NCI-H128 (cell line): ENCODE measurements around the gene CYP1B1.
"Not testable (repeated sequence)": the region's sequence is repeated elsewhere in the genome, so short reads cannot be mapped to it uniquely, and the experiment has no call there.

ENCODE experiments used
- DNase-seq: peaks from one replicate; lab custom pipeline; 2025; ENCODE audit not compliant: unreplicated experiment; lab: John Stamatoyannopoulos, UW

Gene CYP1B1

DNA sequence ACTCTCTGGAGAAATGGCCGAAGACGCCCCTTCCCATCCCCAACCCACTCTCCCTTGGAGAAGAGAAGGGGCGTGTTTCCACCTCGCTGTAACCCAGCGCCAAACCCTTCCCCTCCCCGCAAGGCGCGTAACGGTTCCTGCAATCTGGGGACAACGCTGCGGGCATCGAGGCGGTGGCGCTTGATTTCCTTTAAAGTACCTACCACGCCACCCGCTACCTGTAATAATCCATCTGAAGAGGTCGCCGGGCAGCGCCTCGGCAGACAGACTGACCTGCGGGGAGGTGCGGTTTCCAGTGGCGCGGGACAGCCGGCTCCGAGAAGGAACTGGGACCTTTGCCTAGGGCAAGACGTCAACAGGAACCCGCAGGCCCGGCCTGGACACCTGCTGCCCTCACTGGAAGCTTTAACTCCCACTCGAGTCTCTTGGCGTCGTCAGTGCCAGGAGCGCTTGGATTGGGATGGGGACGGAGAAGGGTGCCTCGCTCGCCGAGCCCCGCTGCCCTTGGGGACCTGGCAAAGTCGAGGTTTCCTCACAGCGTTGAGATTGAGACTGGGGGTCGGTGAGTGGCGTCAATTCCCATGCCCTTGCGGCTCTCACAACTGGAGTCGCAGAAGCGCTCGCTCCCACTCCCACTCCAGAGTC is at the start of gene CYP1B1:
CYP1B1 (minus strand) TSS at position 645 of the 645 bp plus-strand sequence. CDS start 763 bp downstream, outside the sequence.
- no peak for DNase-seq

DNA sequence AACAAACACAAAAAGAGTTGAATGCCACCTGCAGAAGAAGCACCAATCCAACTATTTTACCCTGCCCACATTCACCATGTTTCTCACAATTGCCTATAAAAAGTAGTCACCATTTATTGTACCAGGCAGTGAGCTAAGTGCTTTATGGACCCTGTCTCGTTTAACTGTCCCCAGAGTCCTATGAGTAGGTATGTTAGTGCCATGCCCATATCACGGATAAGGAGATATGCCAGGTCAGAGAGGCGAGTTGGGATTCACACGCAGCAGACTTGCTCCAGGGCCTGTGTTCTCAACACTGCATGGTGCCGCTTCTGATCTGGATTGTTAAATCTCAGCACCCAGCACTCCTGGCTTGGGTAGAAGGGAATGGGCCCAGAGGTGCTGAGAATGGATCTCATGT is 49.1 kb upstream of the CYP1B1 start:
- DNase-seq, result no peak

DNA sequence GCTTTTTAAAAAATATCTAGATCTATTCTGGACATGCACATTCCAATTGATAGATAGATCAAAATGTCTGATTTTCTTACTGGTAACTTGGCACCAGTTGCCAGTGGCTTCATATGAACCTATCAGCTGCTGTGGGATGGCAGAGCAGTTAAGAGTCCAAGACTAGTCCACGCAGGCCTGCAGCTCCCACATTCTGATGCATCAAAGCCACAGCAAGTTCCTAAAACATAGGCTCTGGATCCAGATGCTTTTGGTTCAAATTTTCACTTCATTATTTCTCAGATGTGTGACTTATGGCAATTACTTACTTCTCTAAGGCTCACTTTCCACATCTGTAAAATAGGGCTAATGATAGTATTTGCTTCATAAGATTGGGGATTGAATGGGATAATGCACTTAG is 48.0 kb upstream of the CYP1B1 start:
- DNase-seq, result no peak

DNA sequence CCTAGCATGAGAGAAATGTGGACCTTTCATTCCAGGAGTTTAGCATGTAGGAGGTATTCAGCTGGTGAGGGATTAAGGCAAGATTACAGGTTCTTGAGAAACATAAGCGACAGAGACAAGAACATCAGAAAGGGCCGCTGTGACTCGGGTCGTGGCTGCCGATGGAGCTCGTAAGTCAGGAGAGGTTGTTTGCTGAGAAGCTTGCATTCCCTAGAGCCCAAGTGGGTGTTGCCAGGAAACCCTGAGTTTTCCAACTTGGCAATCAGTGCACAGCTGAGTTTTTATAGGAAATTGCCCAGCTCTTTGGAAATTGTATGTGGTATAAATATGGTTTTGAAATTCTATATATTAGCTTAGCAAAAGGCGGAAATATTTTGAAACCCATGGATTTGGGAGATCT is 46.4 kb upstream of the CYP1B1 start:
- DNase-seq, result no peak

DNA sequence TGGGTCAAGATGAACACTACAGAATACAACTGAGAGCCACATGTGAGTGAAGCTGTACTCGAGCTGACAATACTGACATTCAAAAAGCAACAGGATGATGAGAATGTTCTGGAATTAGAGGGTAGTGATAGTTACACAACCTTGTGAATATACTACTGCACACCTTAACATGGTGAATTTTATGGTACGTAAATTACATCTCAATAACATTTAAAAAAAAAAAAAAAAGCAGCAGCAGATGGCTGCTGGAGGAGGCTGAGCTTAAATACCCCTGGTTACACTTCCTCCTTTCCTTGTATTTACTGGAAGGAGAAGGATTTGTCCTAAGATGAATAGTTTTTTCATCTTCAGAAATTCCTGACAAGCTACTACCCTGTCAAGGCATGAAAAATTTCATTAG is 45.5 kb upstream of the CYP1B1 start:
- no peak for DNase-seq

DNA sequence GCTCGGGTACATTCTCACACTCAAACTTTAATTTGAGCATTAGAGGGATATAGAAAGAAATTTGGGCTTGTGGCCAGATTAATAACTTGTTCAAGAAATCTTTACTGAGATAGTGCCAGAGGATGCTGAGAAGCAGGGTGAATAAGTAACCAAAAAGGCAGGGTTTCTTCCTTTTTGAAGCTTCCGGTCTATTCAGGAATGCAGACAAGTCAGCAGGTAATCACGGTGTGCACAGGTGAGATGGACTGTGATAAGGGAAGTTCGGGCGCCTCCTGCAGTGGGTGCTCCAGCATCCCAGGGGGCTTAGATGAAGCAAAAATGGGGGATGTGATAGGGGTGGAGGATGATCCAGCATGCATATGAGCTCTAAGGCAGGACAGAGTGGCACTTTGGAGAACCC is 44.9 kb upstream of the CYP1B1 start:
- DNase-seq, result no peak

DNA sequence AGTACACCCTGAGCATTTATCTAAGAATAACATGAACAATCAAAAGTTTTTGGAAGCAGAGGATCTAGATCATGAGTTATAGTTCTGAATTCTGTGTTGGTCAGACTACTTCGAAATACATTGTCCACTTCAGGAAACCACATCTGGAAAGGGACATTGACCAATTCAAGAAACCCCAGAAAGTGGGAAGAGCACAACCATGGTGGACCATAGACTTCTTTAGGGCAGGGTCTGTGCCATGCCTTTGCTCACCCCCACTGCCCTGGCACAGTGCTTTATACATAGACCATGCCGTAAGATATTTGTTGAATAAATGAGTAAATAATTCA is 44.3 kb upstream of the CYP1B1 start:
- no peak for DNase-seq

DNA sequence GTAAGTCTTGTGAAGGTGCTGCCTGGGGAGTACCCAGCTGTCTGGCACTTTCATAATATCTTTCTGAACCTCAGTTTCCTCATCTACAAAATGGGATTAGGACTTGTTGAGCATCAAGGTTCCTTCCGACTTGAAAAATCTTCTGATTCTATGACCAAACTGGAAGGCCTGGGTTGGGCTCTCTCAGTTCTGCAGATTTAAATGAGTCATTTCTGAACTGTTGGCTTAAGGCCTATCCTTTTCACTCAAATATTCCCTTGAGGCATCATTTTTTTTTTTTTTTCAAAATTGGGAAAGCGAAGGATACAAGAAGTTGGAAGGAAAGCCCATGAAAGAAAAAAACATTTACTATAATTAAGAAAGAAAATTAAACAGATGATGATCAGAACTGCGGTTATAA is 40.8 kb upstream of the CYP1B1 start:
- no peak for DNase-seq

DNA sequence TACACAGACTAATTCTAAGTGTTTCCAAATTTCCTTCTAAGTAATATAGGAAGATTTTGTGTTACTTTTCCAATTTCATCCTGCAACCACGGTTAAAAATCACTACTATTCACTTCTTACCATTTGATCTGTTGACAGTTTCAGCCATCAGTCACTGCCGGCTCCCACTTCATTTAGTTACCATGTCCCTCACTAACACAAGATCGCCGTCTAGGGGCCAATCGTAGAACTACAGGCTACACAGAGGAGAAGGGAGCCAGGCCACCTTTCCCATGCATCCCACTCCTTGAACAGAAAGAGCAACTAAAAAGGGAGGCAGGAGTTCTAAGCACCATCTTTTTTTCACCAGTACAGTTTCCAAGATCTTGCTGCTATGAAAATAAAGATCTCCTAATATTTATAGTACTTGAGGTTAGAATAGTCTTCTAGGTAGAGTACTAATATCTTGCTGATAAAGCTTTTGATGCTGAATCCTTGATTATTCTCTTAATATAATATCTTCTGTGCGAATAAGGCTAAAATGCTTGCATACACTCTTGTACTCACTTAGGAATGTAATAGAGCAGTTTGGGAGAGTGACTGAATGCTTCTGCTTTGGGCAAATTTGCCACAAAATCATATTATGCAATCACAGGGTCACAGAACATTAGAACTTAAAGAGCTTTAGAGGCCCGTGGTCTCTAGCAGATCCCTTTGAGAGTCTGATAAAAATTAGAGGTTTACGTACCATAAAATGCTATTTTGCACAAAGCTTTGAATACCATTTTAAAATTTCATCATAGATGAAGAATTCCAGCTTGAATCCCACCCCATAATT is 39.5 kb upstream of the CYP1B1 start:
- peak; percentile 30 for DNase-seq

DNA sequence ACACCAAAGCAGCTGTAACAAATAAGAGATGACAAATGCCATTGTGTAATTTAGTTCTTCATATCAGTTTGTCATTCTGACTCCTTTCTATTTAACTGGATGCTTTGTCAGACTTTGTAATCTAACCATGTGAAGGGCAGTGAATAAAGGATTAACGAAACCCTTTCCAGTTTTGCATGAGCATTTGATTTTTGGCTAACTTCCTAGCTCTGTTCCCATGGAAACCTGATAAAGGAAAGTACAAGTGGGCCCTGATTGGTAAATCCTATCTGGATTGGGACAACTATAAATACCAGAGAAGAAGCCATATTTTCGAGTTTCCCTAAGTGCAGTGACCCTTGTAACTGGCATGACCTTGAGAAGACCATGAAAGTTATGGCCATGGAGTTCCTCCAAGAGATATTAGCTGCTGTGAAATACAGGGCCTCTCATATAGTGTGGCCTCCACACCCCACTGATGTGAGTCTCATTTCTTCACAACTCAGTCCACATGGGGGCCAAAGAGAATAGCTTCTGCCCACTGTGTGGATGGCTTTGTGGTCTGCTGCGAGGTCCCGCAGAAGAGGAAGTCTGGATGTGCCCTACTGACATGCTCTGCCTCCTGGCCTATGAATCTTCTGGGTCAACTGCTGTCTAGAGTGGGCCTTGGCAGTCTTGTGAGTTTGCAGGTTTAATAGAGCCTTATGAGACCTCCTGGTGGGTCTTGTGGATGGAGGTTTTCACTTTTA is 38.2 kb upstream of the CYP1B1 start:
- no peak for DNase-seq

DNA sequence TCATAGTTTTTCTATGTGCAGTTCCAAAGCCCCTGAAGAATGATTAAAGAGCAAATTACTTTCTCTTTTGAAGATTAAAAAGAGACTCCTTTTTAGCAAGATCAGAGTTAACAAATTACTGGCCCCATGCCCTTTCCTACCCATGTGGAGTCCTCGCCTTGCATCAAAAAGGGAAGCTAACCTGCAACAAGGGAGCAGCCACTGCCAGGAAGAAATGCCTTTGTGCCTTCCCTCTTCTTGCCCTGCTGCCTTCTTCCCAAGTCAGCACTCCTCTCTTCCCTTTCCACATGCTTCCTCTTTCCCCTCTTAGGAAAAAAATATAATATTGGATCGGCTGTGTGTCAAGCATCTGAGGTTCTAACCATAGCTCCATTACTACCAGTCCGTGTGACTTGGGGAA is 37.1 kb upstream of the CYP1B1 start:
- DNase-seq, result no peak

DNA sequence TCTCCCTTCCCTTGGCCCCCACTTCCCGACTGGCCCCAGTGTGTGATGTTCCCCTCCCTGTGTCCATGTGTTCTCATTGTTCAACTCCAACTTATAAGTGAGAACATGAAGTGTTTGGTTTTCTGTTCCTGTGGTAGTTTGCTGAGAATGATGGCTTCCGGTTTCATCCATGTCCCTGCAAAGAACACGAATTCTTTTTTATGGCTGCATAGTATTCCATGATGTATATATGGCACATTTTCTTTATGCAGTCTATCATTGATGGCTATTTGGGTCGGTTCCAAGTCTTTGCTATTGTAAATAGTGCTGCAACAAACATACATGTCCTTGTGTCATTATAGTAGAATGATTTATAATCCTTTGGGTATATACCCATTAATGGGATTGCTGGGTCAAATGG is 35.4 kb upstream of the CYP1B1 start:
- not testable (repeated sequence) for DNase-seq

DNA sequence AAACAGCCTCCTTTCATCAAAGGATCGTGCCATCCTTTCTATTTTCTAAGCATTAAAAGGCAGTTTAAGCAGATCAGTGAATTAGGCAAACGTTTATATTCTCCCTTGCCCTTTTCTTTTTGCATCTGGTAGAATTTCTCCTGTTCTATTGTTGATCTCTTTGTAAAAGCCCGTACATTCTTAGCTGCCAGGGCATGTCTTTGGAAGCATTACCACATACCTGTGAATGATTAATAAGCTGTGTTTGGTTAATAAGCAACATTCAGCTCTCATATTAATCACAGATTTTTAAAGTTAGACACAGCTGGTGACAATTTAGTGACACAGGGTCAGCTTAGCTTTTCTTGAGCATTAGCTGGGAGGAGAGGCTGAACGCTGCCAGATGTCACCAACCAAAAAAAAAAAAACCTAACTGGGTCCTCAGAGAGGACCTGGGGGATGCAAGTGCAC is 33.8 kb upstream of the CYP1B1 start:
- DNase-seq, result no peak

DNA sequence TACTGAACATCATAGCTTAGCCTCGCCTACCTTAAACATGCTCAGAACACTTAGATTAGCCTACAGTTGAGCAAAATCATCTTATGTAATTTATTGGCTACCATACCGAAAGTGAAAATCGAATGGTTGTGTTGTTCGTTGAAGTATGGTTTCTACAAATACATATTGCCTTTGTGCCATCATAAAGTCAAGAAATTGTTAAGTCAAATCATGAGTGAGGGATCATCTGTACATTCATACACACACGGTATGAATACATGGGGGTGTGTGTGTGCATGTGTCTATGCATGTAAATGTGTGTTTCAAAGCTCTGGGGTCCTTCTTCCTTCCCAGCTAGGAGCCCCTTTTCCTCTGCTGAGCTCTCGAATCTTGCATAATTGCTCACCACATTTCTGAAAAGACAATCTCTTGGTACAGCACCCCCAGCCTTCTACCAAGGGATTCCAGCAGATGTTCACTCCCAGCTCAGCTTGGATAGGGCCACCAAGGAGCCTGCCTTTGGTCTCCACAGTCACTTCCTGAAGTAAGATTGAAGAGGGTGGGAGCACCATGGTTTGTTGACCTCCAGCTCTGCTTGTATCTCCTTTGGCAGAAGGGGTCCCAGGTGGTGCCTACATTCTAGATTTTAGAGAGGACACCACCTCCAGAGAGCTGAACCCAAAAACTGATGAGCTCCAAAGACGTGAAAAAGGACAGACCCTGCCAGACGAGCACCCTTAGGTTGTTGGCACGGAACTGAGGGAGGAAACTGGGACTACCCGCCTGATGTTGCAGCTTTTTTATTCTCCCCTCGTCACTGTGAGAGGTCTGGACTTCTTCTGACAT is 33.2 kb upstream of the CYP1B1 start:
- DNase-seq, result no peak

DNA sequence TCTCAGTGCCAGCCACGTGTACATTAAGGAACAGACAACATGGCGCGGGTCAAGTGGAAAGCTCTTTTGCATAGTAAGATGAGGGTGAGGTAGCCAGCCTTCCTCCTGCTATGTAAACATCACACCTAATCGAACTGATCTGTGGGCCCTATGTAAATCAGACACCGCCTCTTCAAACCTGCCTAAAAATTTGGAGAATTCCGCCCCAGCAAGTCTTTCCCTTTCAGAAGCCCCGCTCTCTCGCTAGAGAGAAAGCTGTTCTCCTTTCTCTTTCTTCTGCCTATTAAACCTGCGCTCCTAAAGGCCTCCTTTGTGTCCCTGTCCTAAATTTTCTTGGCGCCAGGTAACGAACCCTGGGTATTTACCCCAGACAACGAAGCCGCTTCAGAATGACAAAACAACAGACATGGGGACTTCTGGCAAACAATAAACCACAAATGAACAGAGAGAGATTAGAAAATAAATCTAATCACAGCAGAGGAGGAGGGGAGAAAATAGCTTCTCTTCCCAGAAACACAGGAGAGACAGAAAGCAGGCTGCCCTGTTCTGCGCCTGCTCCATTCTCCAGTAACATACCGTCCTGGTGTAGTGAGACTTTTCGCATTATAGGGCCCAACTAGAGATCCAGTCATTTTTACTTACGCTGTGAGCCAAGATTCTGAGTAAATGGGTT is 31.9 kb upstream of the CYP1B1 start:
- DNase-seq, result no peak

DNA sequence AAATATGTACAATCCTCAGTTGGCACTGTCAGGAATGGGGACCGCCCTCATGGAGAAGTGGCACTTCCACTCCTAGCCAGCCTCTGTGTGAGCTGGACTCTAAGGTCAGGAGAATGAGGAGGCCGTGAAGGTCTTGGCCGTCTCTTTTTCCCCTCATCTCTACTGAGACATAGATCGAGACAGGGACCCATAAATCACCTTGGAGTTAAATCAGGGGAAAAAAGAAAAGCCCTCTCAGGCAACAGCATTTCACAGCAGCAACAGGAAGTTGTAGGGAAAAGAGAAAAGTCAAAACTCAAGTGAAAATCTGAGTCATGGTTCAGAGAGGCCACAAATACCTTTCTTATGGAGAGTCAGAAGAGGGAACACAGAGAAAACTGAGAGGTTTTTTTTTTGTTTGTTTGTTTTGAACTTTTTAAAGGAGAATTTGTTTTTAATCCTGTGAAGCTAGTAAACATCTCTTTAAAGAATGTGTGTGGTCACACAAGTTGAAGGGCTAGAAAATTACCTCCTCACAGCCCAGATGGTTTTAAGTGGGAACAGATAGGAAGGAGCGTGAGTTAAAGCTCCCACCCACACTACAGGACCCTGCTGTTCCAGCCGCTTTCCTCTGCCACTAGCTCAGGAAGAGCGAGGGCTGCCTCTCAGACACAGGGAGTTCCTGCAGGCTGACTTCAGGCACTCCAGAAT is 30.6 kb upstream of the CYP1B1 start:
- no peak for DNase-seq

DNA sequence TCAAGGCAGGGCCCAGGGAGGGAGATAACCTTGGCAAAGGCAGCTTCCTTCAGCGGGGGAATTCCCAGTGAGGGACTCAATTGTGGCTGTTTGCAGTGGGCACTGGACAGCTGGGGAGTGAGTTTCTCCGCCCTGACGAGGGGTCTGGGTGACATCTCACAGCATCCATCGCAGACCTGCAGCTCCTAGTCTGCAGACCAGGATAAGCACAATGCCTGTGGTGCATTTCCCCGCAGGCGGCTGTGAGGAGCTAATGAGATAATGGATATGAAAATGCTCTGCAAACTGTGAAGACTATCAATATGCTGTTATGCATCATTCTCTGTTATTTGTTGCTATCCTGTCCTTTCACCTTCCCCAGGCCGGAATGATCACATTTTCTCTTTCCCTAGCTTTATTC is 30.0 kb upstream of the CYP1B1 start:
- DNase-seq, result no peak

DNA sequence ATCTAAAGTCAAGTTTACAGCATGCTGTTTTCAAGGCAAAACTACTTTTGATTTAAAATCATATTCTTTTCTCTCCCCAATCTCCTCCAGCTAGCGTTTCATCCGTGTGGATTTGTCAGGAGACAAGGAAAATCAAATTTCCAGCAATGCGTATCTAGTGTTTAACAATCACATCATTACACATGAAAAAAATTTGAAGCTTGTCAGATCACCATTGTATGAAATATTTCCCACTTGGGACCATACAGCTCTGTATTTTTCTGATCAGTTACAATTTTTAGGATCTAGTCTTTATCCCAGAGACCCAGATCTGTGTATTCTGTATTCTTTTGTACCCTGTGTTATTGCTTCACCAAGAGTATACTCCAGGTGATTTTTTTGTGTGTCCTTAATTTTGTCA is 28.6 kb upstream of the CYP1B1 start:
- no peak for DNase-seq

DNA sequence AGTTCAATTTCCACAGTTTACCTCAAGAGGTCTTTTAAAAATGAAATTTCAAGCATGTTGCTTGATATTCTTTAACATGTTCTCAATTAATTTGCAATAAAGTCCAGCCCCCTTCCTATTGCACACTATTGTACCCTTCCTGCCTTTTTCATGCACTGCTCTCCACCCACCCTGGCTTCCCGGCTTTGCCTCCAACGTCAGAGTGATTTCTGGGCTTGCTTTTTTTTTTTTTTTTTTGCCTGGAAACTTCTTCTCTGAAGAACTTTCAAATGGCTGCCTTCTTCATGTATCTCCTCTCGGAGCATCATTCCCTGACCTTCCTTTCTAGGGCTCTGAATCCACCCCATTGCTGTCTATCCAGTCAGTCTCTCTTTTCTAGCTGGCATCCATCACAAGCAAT is 24.4 kb upstream of the CYP1B1 start:
- DNase-seq, result no peak
